ENCODE results near the gene SET.
A peak's percentile ranks its signal among the peaks of the same experiment; 100 is the strongest.
"Not testable (repeated sequence)": the region's sequence is repeated elsewhere in the genome, so short reads cannot be mapped to it uniquely, and the experiment has no call there.

SET gene

GRCh38 chr9:128687453-128687852 lies 1.6 kb upstream of the SET start:
- no peak for DNase-seq

GRCh38 chr9:128689293-128689774 lies 312 bp downstream of the SET start:
- peak in 3 of 5 donors; percentile 43 to 54 (median 53) for DNase-seq

- DNase-seq: peak; percentile 49 to 66 (median 58)
These were observed 1.0 kb downstream of the SET start for GRCh38 chr9:128689820-128690683.

GRCh38 chr9:128690684-128691034 lies 1.6 kb downstream of the SET start:
- DNase-seq: no peak

GRCh38 chr9:128693738-128694137 lies 4.7 kb downstream of the SET start:
- not testable (repeated sequence) for DNase-seq

- no peak for DNase-seq
These were observed 5.3 kb downstream of the SET start for GRCh38 chr9:128694344-128694743.

GRCh38 chr9:128696923-128697707 lies 8.1 kb downstream of the SET start:
- no peak for DNase-seq

- DNase-seq: not testable (repeated sequence)
These were observed 10.2 kb downstream of the SET start for GRCh38 chr9:128699096-128699795.

- no peak for DNase-seq
These were observed 12.3 kb downstream of the SET start for GRCh38 chr9:128701227-128701854.

- peak; percentile 71 to 83 (median 79) for DNase-seq
These were observed 13.5 kb downstream of the SET start, which contains the start of gene PKN3 for GRCh38 chr9:128702445-128702948. PKN3 (plus strand) TSS chr9:128702503; CDS start chr9:128702916, 413 bp downstream.

GRCh38 chr9:128702949-128703615 lies 14.1 kb downstream of the SET start:
- no peak for DNase-seq

GRCh38 chr9:128703616-128704355 lies 14.8 kb downstream of the SET start:
- no peak for DNase-seq

- no peak for DNase-seq
These were observed 15.3 kb downstream of the SET start for GRCh38 chr9:128704356-128704670.

GRCh38 chr9:128705051-128705965 lies 16.3 kb downstream of the SET start:
- no peak for DNase-seq

- no peak for DNase-seq
These were observed 17.0 kb downstream of the SET start for GRCh38 chr9:128706045-128706444.

- no peak for DNase-seq
These were observed 17.8 kb downstream of the SET start for GRCh38 chr9:128706671-128707381.

GRCh38 chr9:128707446-128707845 lies 18.4 kb downstream of the SET start:
- DNase-seq: no peak

GRCh38 chr9:128712451-128713410 lies 23.7 kb downstream of the SET start:
- no peak for DNase-seq

Data from T-helper 1 cell (primary cell).